KMS-11 (cell line): ENCODE results near the gene ITGBL1.

Experiments
- H2AFZ ChIP-seq: fragments of 200-600 bp; sonication (generic); 2 replicates; pipeline ENCODE4 v1.6.1; 2016; ENCODE audit warnings: antibody characterized with exemption, mixed run types, low read depth
- H3K27ac ChIP-seq: fragments of 200-600 bp; sonication (generic); 2 replicates; pipeline ENCODE4 v1.6.1; 2016; ENCODE audit warnings: mild to moderate bottlenecking, mixed run types
- H3K27me3 ChIP-seq: fragments of 200-600 bp; sonication (generic); 2 replicates; pipeline ENCODE4 v1.6.1; 2017; ENCODE audit warnings: mild to moderate bottlenecking, low read depth, mixed run types, moderate library complexity; ENCODE audit not compliant: insufficient read depth
- H3K36me3 ChIP-seq: fragments of 200-600 bp; sonication (generic); 2 replicates; pipeline ENCODE4 v1.6.1; 2017; ENCODE audit warnings: mild to moderate bottlenecking, mixed run types; ENCODE audit not compliant: insufficient read depth
- H3K4me1 ChIP-seq: fragments of 200-600 bp; sonication (generic); 2 replicates; pipeline ENCODE4 v1.6.1; 2016; ENCODE audit warnings: mild to moderate bottlenecking, low read depth, mixed run types; ENCODE audit not compliant: poor library complexity, severe bottlenecking
- H3K4me2 ChIP-seq: fragments of 200-600 bp; sonication (generic); 2 replicates; pipeline ENCODE4 v1.7.0; 2016; ENCODE audit warnings: mild to moderate bottlenecking, mixed run types
- H3K4me3 ChIP-seq: fragments of 200-600 bp; sonication (generic); IDR thresholded peaks from 2 replicates; pipeline ENCODE4 v1.6.1; 2017; ENCODE audit warnings: low read depth, low read length, mixed read lengths; ENCODE audit not compliant: insufficient read depth
- H3K79me2 ChIP-seq: fragments of 200-600 bp; sonication (generic); 2 replicates; pipeline ENCODE4 v1.6.1; 2016; ENCODE audit warnings: low read depth, mixed run types; ENCODE audit not compliant: insufficient read depth
- H3K9ac ChIP-seq: fragments of 200-600 bp; sonication (generic); 2 replicates; pipeline ENCODE4 v1.6.1; 2016; ENCODE audit warnings: mild to moderate bottlenecking, mixed run types
- H4K20me1 ChIP-seq: fragments of 200-600 bp; sonication (generic); 2 replicates; pipeline ENCODE4 v1.6.1; 2016; ENCODE audit warnings: mild to moderate bottlenecking, mixed run types; ENCODE audit not compliant: insufficient read depth
- CTCF ChIP-seq: fragments of 200-600 bp; sonication (generic); conservative IDR thresholded peaks from 2 replicates; pipeline ENCODE4 v1.6.1; 2017; ENCODE audit warnings: low read depth, mild to moderate bottlenecking, antibody characterized with exemption, low read length, moderate library complexity, mixed read lengths

The ITGBL1 gene

GRCh38 chr13:101640788-101641400 lies 188.4 kb downstream of the ITGBL1 start:
- no peak overlapping the region for H3K27ac ChIP-seq
- no peaks in the 10 kb centered on the region for H3K27me3 ChIP-seq
- H3K36me3 ChIP-seq: no peaks in the 10 kb centered on the region
- H2AFZ ChIP-seq: no peak overlapping the region
- H4K20me1 ChIP-seq: no peaks in the 10 kb centered on the region
- no peak overlapping the region for H3K4me2 ChIP-seq
- H3K79me2 ChIP-seq: no peaks in the 10 kb centered on the region
- no peak overlapping the region for H3K4me3 ChIP-seq
- no peak for TF ChIP-seq CTCF
- no peak overlapping the region for H3K9ac ChIP-seq
- H3K4me1 ChIP-seq: no peaks in the 10 kb centered on the region

DNA sequence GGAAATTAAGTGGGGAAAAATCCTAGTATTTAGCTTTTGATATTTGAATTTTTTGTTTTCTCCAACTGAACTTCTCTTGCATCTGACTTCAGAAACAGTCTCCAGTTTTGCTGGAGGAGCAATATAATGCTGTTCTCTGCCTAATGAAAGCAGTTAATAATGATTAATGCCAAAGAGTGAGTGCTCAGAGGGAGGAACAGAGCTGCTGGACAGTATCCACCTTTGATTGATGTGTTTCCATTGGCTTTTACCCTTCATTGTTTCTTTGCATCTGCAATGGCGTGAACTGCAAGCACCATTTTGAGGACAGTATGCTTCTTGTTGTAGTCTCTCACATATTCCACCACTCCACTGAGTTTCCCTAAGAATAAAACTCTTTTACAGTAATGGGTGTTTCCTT lies 193.4 kb downstream of the ITGBL1 start:
- Histone ChIP-seq H3K4me3 (no peak overlapping the region), H3K4me1 (no peaks in the 10 kb centered on the region), H3K79me2 (no peaks in the 10 kb centered on the region), H3K27ac (no peak overlapping the region), H3K4me2 (no peak overlapping the region), H4K20me1 (no peaks in the 10 kb centered on the region), H3K27me3 (no peaks in the 10 kb centered on the region), H2AFZ (no peak overlapping the region), H3K9ac (no peak overlapping the region), H3K36me3 (no peaks in the 10 kb centered on the region)
- TF ChIP-seq CTCF: no peak

DNA sequence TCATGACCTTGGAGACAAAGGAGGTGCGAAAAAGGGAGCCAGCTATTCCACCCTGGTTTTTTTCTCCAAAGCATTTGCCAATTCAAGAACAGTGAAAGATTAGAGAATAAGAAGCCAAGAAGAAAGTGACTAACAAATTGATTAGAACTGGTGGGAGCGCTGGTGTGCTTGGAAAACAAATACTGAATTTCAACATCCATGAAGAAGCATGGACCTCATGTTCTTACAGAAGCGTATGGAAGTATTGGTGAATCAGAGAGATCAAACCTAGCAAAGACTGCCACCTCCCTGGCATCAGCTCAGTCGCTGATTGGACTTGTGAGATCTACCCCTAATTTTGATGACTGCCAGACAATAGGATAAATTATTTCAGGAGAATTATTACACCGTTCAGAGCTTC lies 195.3 kb downstream of the ITGBL1 start:
- Histone ChIP-seq H2AFZ (no peak overlapping the region), H3K27ac (no peak overlapping the region), H3K4me3 (no peak overlapping the region)

DNA sequence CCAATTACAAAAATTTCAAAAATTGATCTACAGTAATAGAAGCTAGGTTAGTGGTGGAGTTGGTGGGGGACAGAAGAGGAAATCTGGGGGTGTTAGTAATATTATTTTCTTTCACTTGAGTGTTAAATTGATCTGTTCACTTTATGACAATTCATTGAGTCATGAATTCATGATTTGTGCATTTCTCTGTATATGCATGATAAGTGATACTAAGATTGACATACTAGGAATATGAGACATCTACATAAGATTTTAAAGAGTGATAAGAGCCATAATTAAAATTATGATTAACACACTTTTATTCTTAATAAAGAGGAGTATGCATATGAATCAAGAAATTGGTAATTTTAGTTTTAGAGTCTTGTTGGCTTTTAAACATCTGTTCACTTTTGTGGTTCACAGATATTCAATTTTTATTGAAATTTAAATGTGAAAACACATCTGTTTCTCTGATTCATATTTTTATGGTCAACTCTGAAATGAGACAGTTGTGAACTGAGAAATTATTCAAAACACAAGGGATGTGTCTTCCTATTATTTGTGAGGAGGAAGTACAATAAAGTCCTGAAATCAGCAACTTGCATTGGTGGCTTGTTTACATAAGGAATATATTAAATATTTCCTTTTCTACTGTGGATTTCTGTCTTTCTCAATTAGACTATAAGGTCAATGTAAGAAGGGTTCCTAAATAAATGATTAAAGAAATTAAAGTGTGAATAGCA lies 196.5 kb downstream of the ITGBL1 start:
- Histone ChIP-seq H3K9ac (no peak overlapping the region), H3K79me2 (no peaks in the 10 kb centered on the region), H4K20me1 (no peaks in the 10 kb centered on the region), H2AFZ (no peak overlapping the region), H3K36me3 (no peaks in the 10 kb centered on the region), H3K4me3 (no peak overlapping the region), H3K4me1 (no peaks in the 10 kb centered on the region), H3K4me2 (no peak overlapping the region), H3K27me3 (no peaks in the 10 kb centered on the region), H3K27ac (no peak overlapping the region)
- no peak for TF ChIP-seq CTCF

More for the DNA sequence above, 195.3 kb downstream of the ITGBL1 start:
- Histone ChIP-seq H3K9ac (no peak overlapping the region), H3K4me1 (no peaks in the 10 kb centered on the region), H4K20me1 (no peaks in the 10 kb centered on the region), H3K27me3 (no peaks in the 10 kb centered on the region), H3K79me2 (no peaks in the 10 kb centered on the region), H3K36me3 (no peaks in the 10 kb centered on the region), H3K4me2 (no peak overlapping the region)
- TF ChIP-seq CTCF: no peak
